AG10803 (cell line): ENCODE measurements around the gene DOCK4.
A peak's percentile ranks its signal among the peaks of the same experiment; 100 is the strongest.

Experiments
- DNase-seq: peaks from one replicate; pipeline ENCODE4 v3.0.0; 2010; ENCODE audit warnings: low read depth
- H3K4me3 ChIP-seq: 2 replicates; pipeline ENCODE4 v1.5.1; 2011; ENCODE audit warnings: mild to moderate bottlenecking, low read length, control low read depth
- CTCF ChIP-seq: conservative IDR thresholded peaks from 2 replicates; pipeline ENCODE4 v1.5.1; 2011; ENCODE audit warnings: mild to moderate bottlenecking, low read length, control low read depth, inconsistent platforms

Gene DOCK4

GRCh38 chr7:112143582-112143981 is 62.6 kb downstream of the DOCK4 start:
- H3K4me3 ChIP-seq, result no peak overlapping the region
- no peak for TF ChIP-seq CTCF
- peak; percentile 93 for DNase-seq

DNA sequence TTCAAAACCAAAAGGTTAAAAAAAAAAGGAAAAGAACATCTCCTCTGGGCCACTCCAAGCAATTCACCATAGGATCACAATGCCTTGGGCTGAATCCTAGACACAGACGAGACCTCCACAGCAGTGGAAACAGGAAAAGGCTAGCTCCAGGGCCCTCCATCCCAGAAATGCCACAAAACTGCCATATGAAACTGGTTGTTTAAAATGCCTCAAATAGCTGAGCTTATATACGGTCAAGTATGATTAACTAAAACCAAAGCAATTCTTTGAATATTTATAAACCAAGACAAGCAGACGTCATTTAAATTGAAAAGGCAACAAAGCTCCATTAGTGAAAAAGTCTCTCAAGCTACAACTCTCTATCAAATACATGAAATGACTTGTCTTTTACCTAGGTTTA is 63.1 kb downstream of the DOCK4 start:
- no peak overlapping the region for H3K4me3 ChIP-seq
- TF ChIP-seq CTCF, result no peak
- peak; percentile 32 for DNase-seq

DNA sequence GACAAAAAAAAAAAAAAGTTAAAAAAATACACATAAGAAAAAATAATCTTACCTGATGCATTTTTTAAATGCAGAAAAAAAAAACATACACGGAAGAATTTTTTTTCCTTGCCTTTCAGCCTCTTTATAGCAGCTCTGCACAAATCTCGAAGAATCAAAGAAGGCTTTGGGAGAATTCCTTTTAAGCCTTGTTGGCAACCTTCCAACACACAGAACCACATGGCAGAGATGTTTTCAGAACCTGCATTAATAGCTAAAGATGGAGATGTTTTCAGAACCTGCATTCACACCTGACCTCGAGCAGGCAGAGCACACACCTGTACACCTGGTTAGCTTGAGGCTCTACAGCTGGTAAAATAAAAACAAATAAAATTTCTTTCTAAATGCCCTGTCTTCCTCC is 65.6 kb downstream of the DOCK4 start:
- TF ChIP-seq CTCF, result no peak
- no peak for DNase-seq
- no peak overlapping the region for H3K4me3 ChIP-seq

DNA sequence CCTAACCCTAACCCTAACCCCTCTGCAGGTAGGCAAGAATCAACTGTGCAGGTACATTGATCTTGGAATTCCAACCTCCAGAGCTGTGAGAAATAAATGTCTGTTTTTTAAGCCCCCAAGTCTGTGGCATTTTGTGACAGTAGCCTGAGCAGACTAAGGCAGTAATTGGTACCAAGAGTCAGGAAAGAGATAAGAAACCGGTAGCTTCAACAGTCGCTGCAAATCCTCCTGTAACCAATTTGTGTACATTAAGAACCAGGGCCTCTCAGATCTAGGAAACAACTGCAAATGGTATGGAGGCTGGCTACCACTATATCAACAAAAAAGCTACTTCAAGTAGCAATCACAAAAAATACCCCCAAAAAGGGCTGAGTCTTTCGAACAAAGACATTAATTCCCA is 67.3 kb downstream of the DOCK4 start:
- DNase-seq, result no peak
- no peak overlapping the region for H3K4me3 ChIP-seq
- TF ChIP-seq CTCF, result no peak

- DNase-seq, result no peak
- H3K4me3 ChIP-seq, result no peak overlapping the region
- TF ChIP-seq CTCF, result no peak
Observed at GRCh38 chr7:112138325-112138852, 67.8 kb downstream of the DOCK4 start.

DNA sequence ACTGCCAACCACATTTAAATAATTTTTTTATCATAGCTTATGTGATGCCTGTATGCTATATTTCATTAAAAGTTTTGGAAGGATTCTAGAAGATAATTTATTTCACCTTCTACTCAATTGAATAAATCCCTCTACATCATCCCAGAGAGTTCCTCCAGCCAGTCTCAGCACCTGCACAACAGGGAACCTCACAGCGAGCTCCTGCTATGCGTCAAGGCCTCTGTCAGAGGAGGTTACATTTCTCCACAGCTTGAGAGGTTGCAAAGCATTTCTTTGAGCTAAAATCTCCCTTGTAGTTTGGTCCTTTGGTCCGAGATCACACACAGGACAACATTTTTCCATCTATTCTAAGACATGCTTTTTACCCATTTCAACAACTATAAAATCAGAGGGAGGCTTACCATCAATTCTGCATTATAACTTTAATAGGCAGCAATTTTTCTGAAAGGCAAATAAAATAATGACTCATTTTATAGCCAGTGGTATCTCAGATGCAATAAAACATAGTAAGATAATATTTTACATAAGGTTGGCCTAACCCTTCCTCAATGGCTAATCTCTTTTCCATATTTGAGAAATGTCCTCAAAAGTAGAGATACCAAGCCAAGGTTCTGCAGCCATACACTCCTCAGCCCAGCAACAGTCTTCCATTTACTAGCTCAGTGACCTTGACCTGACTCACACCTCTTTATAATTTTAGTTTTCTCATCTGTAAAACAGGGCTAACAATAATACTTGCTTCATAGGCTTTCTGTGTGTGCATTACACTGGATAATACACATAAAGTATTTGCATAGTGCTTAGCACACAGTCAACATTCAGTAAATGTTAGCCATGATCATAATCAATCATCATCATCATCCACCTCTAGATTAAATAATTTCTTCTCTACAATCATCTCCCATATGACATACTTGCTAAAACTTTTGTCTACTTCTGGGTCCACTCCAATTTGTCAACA is 68.8 kb downstream of the DOCK4 start:
- H3K4me3 ChIP-seq, result no peak overlapping the region
- TF ChIP-seq CTCF, result no peak
- DNase-seq, result no peak
